Heart left ventricle (tissue), 16 donors: Measurements from ENCODE around the gene INPP4A. TPM values are rescaled to one million over a fixed set of nuclear protein-coding genes. Genes with fewer than 3 reads are reported as not detected.

ENCODE experiments used
- ATAC-seq, 4 donors: fragments of 200-7000 bp; cut with Tn5 transposase; one replicate each; pipeline ENCODE4 v1.9.1; 2020 to 2022; ENCODE audit warnings: moderate library complexity in 4 of 4, mild to moderate bottlenecking in 3 of 4, moderate number of reproducible peaks in 1 of 4
- DNase-seq, 5 donors: peaks; one replicate each; pipeline ENCODE4 v3.0.0-alpha.2; 2020
- H3K27ac ChIP-seq, 12 donors: fragments of 200-600 bp; sonication (generic) in 4 of 12; one replicate each; pipeline versions ENCODE4 v1.5.0 to v1.8.0; 2016 to 2022; ENCODE audit warnings: mild to moderate bottlenecking in 2 of 12
- H3K27me3 ChIP-seq, 9 donors: fragments of 200-600 bp; sonication (generic) in 2 of 9; one replicate each; pipeline versions ENCODE4 v1.5.1 to v1.8.0; 2016 to 2022; ENCODE audit warnings: mild to moderate bottlenecking in 3 of 9
- H3K36me3 ChIP-seq, 9 donors: fragments of 200-600 bp; sonication (generic) in 2 of 9; one replicate each; pipeline versions ENCODE4 v1.5.0 to v1.8.0; 2018 to 2022; ENCODE audit warnings: mild to moderate bottlenecking in 2 of 9
- H3K4me1 ChIP-seq, 12 donors: fragments of 200-600 bp; sonication (generic) in 4 of 12; one replicate each; pipeline versions ENCODE4 v1.5.0 to v1.8.0; 2016 to 2022; ENCODE audit warnings: mild to moderate bottlenecking in 3 of 12
- H3K4me3 ChIP-seq, 12 donors: fragments of 200-600 bp; sonication (generic) in 4 of 12; one replicate each; pipeline versions ENCODE4 v1.5.0 to v1.8.0; 2017 to 2022; ENCODE audit warnings: mild to moderate bottlenecking in 9 of 12, moderate library complexity in 4 of 12
- H3K9me3 ChIP-seq, 12 donors: fragments of 200-600 bp; sonication (generic) in 4 of 12; one replicate each; pipeline versions ENCODE4 v1.5.0 to v1.8.0; 2016 to 2022; ENCODE audit warnings: mild to moderate bottlenecking in 1 of 12
- POLR2A ChIP-seq, 2 donors: fragments of 450-650 bp; IDR thresholded peaks; one replicate each; pipeline ENCODE4 v1.6.1; 2017; ENCODE audit warnings: antibody characterized with exemption in 2 of 2, mild to moderate bottlenecking in 2 of 2, moderate library complexity in 2 of 2
- WGBS, 4 donors: extraction: QIAGEN DNeasy Blood & Tissue Kit in 2 of 4; methylation state at CpG; one replicate each; pipeline versions ENCODE4 v1.1.5 to v1.1.7; 2013 to 2018; 5-methylcytosine and 5-hydroxymethylcytosine counted together
- intact Hi-C, 10 donors: fragments of 100-400 bp; cut with DNase I; formaldehyde crosslinking; loops; one replicate each; pipeline versions ENCODE4 v1.11.1 to v1.14.2; 2022
- polyA plus RNA-seq, 2 donors: library from polyadenylated mRNA; stranded (reverse); fragments of 200-250 nt; gene quantifications; one replicate each; pipeline ENCODE4 v1.2.3, GENCODE V29; 2013
- total RNA-seq, 9 donors: library from RNA; depleted of rRNA in 2 of 9; stranded (reverse); fragments of >200 nt in 2 of 9; fragmentation: NEBNext Ultra II Directional in 3 of 9; extraction: Animal tissue kit (Norgen Biotek cat#: 25700) in 3 of 9; gene quantifications; one replicate each; pipeline versions ENCODE4 v1.1.0 to v1.2.4, GENCODE V29; 2016 to 2023
- TF ChIP-seq, protein P1 (sequence below), 12 donors: fragments of 200-600 bp; sonication (generic) in 4 of 12; IDR thresholded peaks; one replicate each; pipeline versions ENCODE4 v1.5.0 to v1.8.0; 2018 to 2022; ENCODE audit warnings: antibody characterized with exemption in 12 of 12, mild to moderate bottlenecking in 5 of 12
- donor health status: ischemic (EF 13 %, LVEDD 7.1; RV severe dilation, severe dysfunction).
- donor health status: healthy with polysubstance abuse.
- donor health status: DM: no; HTN: yes; CAD: no.
- donor health status: DM: no; HTN: no; CAD: no.
- donor health status: ischemic (EF 25% LVEDD 6.9; RV normal size, moderate dysfunction).
- donor health status: ischemic (EF 25% LVEDD 5.7; RV mildly dilated, moderate dysfunction).
- donor health status: healthy.
- donor health status: DM: yes; HTN: yes; CAD: no.
- donor health status: ischemic (EF 35%, LVEDD 5.7; RV mildly dilated, moderate dysfunction).
- donor health status: nonischemic (EF 11% LVEDD 7.7; RV severe dilation, severe dysfunction).
- donor health status: DM: yes; HTN: yes; CAD: no.
- donor health status: PGD.
- donor health status: ischemic (EF 29% LVEDD 5.4; RV normal size, mild dysfunction).
- donor health status: nonischemic (EF 23%, LVEDD 6.1; RV moderate dilation, normal function).

INPP4A gene
- total and polyA plus RNA-seq, 11 donors = 5.1 to 30.5 (median 20.3) TPM

DNA sequence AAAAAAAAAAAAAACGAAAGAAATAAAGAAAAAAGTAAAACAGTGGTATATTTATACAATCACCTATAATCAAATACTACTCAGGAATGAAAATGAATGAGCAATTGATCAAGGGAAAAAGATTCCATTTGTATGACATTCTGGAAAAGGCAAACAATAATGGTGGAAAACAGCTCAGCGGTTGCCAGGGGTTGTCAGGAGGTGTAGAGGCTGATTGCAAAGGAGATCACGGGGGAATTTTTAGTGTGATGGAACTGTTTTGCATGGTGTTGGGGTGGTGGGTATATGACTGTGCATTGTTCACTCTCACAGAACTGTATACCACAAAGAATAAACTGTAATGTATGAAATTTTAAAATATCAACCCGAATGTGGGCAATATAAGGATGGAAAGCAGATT lies 45.5 kb upstream of the INPP4A start:
- Histone ChIP-seq H3K36me3 (no peaks in the 10 kb centered on the region), H3K27me3 (peaks cover 0 to 20% (median 0%) of the 10 kb centered on the region in 9 donors), H3K4me1 (no peaks in the 10 kb centered on the region), H3K27ac (no peak overlapping the region), H3K9me3 (no peaks in the 10 kb centered on the region), H3K4me3 (no peak overlapping the region)
- ATAC-seq = no peak
- DNase-seq = no peak
- 65 to 73% (median 72%) methylated on average over 4 of the region's 4 CpGs for WGBS, 4 donors
- TF ChIP-seq, protein P1, sequence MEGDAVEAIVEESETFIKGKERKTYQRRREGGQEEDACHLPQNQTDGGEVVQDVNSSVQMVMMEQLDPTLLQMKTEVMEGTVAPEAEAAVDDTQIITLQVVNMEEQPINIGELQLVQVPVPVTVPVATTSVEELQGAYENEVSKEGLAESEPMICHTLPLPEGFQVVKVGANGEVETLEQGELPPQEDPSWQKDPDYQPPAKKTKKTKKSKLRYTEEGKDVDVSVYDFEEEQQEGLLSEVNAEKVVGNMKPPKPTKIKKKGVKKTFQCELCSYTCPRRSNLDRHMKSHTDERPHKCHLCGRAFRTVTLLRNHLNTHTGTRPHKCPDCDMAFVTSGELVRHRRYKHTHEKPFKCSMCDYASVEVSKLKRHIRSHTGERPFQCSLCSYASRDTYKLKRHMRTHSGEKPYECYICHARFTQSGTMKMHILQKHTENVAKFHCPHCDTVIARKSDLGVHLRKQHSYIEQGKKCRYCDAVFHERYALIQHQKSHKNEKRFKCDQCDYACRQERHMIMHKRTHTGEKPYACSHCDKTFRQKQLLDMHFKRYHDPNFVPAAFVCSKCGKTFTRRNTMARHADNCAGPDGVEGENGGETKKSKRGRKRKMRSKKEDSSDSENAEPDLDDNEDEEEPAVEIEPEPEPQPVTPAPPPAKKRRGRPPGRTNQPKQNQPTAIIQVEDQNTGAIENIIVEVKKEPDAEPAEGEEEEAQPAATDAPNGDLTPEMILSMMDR (IDR thresholded peaks at IDR 0.05) = no peak
- no peak for TF ChIP-seq POLR2A (IDR thresholded peaks at IDR 0.05)
- intact Hi-C loops = no loop called here

DNA sequence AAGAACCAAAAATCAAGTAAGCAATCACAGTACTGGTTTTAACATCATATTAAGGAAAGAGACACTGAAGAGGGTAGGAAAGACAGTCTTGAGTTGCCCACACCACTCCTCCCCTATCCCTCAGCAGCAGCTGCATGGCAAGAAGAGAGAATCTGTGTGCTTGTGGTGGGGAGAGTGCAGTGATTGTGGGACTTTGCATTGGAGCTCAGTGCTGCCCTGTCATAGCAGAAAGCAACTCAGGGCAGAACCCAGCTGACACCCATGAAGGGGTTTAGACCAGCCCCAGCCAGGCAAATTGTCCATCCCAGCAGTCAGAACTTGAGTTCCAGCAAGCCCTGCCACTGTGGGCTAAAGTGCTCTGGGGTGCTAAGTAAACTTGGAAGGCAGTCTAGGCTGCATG lies 40.8 kb upstream of the INPP4A start:
- Histone ChIP-seq H3K27me3 (peaks cover 0 to 16% (median 0%) of the 10 kb centered on the region in 9 donors), H3K27ac (no peak overlapping the region), H3K9me3 (no peaks in the 10 kb centered on the region), H3K36me3 (no peaks in the 10 kb centered on the region), H3K4me3 (no peak overlapping the region), H3K4me1 (no peaks in the 10 kb centered on the region)
- DNase-seq (no peak), ATAC-seq (no peak)
- intact Hi-C loops = no loop called here
- no peak for TF ChIP-seq POLR2A (IDR thresholded peaks at IDR 0.05)
- TF ChIP-seq, protein P1 (IDR thresholded peaks at IDR 0.05) = no peak

GRCh38 chr2:98404556-98405250 lies 40.0 kb upstream of the INPP4A start:
- Histone ChIP-seq H3K4me1 (no peaks in the 10 kb centered on the region), H3K36me3 (no peaks in the 10 kb centered on the region), H3K4me3 (no peak overlapping the region), H3K27ac (no peak overlapping the region), H3K27me3 (peaks cover 0 to 9% (median 0%) of the 10 kb centered on the region in 9 donors), H3K9me3 (no peaks in the 10 kb centered on the region)
- no peak for ATAC-seq
- TF ChIP-seq POLR2A (IDR thresholded peaks at IDR 0.05) = no peak
- TF ChIP-seq, protein P1 (IDR thresholded peaks at IDR 0.05) = no peak
- 81 to 100% (median 88%) methylated on average over 2 of the region's 2 CpGs for WGBS, 4 donors
- intact Hi-C loops = no loop called here
- DNase-seq = no peak

DNA sequence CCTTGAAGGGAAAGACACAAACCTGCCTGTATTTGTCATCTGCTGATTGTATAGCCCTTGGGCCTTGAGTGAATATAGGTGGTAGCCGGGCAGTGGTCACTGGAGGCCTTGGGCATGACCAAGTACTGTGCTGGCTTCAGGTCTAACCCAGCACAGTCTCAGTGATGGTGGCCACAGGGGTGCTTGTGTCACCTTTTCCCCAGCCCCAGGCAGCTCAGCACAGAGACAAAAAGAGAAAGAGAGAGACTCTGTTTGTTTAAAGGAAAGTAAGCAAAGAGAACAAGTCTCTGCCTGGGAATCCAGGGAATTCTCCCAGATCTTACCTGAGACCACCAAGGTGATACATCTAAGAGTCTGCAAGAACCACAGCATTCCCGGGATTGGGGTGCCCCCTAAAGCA lies 39.4 kb upstream of the INPP4A start:
- H3K4me1 ChIP-seq = no peaks in the 10 kb centered on the region
- H3K27me3 ChIP-seq = peaks cover 0 to 9% (median 0%) of the 10 kb centered on the region in 9 donors
- H3K9me3 ChIP-seq = no peaks in the 10 kb centered on the region
- ATAC-seq (no peak), DNase-seq (no peak)
- intact Hi-C loops = no loop called here
- H3K36me3 ChIP-seq = no peaks in the 10 kb centered on the region
- H3K4me3 ChIP-seq = no peak overlapping the region
- WGBS, 4 donors = 86 to 92% (median 88%) methylated on average over 2 of the region's 2 CpGs
- no peak overlapping the region for H3K27ac ChIP-seq
- TF ChIP-seq, protein P1 (IDR thresholded peaks at IDR 0.05) = no peak
- no peak for TF ChIP-seq POLR2A (IDR thresholded peaks at IDR 0.05)
